Measurements from ENCODE around the gene BCL2.
A peak's percentile ranks its signal among the peaks of the same experiment; 100 is the strongest.

The BCL2 gene

GRCh38 chr18:63154350-63155152 lies 165.0 kb downstream of the BCL2 start:
- DNase-seq, result no peak

GRCh38 chr18:63152791-63153190 lies 166.8 kb downstream of the BCL2 start:
- peak; percentile 57 for DNase-seq

- DNase-seq, result peak; percentile 9
Observed at GRCh38 chr18:63152096-63152495, 167.5 kb downstream of the BCL2 start.

- no peak for DNase-seq
Observed at GRCh38 chr18:63151539-63151938, 168.0 kb downstream of the BCL2 start.

- DNase-seq, result no peak
Observed at GRCh38 chr18:63150942-63151421, 168.6 kb downstream of the BCL2 start.

- no peak for DNase-seq
Observed at GRCh38 chr18:63150326-63150725, 169.2 kb downstream of the BCL2 start.

DNA sequence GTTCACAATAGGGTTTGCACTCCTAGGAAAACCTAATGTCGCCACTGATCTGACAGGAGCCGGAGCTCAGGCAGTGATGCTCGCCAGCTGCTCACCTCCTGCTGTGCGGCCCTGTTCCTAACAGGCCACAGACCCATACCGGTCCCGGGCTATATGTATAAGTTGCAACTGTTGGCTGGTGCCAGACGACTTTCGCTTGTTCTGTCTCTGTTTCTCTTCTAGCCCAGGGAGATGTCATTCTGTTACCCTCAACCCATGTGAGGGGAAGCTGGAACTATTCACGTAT lies 170.3 kb downstream of the BCL2 start:
- DNase-seq, result no peak

- no peak for DNase-seq
Observed at GRCh38 chr18:63148449-63149301, 170.9 kb downstream of the BCL2 start.

DNA sequence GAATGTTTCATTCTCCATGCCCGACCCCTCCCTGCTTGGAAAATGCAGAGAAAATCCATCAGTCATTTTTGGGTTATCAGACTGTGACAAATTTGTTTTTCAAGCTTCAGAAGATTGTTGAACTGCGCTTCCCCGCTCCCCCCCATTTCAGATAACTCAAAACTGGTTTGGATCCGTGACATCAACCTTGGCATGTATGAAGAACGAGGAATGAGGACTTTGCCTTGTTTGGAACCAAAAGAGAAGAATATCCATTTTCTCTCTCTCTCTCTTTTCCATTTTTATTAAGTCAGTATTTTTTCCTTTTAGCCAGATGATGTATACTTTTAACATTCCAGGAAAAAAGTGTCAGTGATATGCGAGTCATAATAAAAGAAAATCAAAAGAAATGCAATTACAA lies 171.6 kb downstream of the BCL2 start:
- no peak for DNase-seq

DNA sequence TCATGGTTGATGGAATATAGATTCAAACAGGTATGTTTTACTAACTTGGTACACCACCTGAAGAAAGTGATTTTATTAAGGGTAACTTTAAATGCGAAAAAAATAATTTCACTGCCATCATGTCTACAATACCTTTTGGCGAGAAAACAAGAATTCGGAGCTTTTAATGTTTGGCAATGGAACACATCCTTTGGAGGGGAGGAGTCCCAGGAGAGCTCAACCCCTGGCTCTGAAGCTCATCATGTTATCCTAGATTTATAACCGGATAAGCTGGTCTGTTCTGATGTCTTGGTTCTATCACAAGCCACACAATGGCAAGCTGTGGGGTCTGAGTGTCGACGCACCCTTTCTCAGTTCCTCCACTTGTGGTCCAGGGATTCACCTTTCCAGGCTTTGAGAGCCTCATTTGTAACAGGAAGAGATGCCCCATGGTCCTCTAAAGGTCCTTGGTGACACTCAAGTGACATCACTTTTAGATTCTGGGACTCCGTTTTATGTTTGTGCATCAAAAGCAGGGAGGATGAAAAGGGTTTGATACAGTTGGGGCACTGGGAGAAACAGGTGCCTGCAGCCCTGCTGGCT lies 172.7 kb downstream of the BCL2 start:
- no peak for DNase-seq

GRCh38 chr18:63145851-63146555 lies 173.6 kb downstream of the BCL2 start:
- no peak for DNase-seq

DNA sequence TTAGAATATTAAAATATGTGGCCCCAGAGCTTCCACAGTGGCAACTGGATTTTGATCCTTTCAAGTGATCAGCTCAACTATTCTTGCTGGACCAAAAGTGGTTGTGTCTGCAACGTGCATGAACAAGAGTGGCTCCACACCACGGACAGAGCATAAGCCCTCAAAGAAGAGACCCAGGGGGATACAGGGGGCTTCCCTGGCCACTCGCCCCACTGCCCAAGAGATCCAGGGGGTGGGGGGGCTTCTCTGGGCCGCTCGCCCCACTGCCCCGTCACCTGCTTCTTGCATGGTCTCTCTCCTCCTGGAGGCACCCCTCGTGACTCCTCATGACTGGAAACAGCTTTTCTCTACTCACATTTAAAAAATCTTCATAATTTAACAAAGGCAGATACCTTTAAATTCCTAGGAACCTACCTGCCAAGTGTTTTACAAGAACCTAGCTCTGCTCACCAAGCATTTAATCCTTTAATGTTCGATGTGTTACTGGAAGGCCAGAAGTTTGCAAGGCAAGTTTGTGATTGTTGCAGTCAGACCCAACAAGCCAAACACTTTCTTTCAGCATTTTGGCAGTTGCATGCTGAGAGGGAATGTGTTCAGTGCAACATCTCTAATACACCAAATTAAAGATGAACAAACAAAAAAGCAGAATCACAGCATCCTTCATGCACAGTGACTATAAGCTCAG lies 174.3 kb downstream of the BCL2 start:
- DNase-seq, result no peak

DNA sequence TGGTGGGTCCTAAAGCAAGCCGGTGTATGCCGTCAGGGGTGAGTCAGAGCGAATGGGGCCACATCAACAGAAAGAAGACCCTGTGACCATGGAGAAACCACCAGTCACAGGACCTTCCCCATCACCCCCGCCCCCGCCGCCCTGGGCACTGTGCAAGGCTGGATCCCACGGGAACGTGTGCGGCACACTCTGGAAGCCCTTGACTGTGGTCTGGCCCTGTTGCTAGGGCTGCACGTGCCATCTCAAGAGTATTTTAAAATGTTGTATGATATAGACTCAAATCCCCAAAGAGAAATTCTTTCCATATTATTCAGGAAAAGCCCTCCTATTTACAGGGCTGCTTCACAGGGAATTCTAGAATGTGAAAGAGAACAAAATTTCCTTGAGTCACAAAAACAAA lies 174.8 kb downstream of the BCL2 start:
- no peak for DNase-seq

- DNase-seq, result no peak
Observed at GRCh38 chr18:63143330-63143771, 176.2 kb downstream of the BCL2 start.

DNA sequence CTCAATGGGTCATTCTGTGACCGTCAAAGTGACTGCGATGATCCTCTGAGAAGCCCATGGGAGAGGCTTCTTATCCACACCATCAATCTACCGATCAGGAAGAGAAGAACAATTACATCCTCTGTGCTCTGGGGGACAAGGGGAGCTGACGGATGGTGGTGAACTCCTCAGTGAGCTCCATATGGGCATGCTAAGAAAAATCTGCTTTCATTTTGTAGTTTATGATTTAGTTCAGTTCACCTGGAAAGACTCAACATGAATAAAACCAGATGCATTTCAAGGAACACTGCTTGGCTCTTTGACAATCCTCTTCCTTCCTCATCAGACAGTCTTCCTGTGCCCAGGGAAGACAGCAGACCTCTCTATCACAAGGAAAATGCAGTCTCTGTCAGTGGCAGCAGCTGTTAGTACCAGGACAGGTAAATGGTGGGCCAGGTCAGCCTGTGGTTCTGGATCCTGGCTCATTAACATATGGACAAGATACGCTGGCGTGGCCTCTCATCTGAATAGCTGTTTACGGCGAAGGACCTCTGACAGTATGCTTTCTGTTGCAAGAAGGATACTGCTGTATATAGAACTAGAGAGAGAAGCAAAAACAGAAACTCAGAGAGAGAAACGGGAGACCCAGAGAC lies 176.9 kb downstream of the BCL2 start:
- no peak for DNase-seq

GRCh38 chr18:63141778-63142176 lies 177.8 kb downstream of the BCL2 start:
- DNase-seq, result no peak

GRCh38 chr18:63140997-63141777 lies 178.4 kb downstream of the BCL2 start:
- no peak for DNase-seq

- no peak for DNase-seq
Observed at GRCh38 chr18:63140038-63140450, 179.5 kb downstream of the BCL2 start.

GRCh38 chr18:63138436-63139340 lies 180.9 kb downstream of the BCL2 start:
- DNase-seq, result no peak

GRCh38 chr18:63137999-63138435 lies 181.6 kb downstream of the BCL2 start:
- DNase-seq, result peak; percentile 40

Measured in stimulated activated naive CD4-positive, alpha-beta T cell treated with Interleukin-2 at 50 U/mL for 16 hours (primary cell).